Neural cell (in vitro differentiated cells): ENCODE data around the gene LCP2. TPM values are rescaled to one million over a fixed set of nuclear protein-coding genes. Genes with fewer than 3 reads are reported as not detected.

ENCODE experiments used
- H2AFZ ChIP-seq: fragments of 200-600, 300-800 bp; sonication (generic), shearing (Covaris generic); 2 replicates; pipeline ENCODE4 v1.6.0; 2014; ENCODE audit warnings: low read depth, mild to moderate bottlenecking, antibody characterized with exemption, low read length, moderate library complexity
- H3F3A ChIP-seq: fragments of 200-600 bp; shearing (Covaris generic); 2 replicates; pipeline ENCODE4 v1.6.1; 2016; ENCODE audit warnings: mild to moderate bottlenecking, moderate library complexity, mixed read lengths, antibody characterized with exemption, low read length; ENCODE audit not compliant: insufficient read depth, poor library complexity, severe bottlenecking
- H3K27ac ChIP-seq: fragments of 200-600, 300-800 bp; sonication (generic), shearing (Covaris generic); 2 replicates; pipeline ENCODE4 v1.5.1; 2014; ENCODE audit warnings: mild to moderate bottlenecking, low read length, moderate library complexity
- H3K27me3 ChIP-seq: fragments of 300-800, 200-600 bp; sonication (generic), shearing (Covaris generic); 2 replicates; pipeline ENCODE4 v1.6.0; 2014; ENCODE audit warnings: mild to moderate bottlenecking, low read depth, low read length, moderate library complexity; ENCODE audit not compliant: insufficient read depth
- H3K36me3 ChIP-seq: fragments of 300-800, 200-600 bp; sonication (generic), shearing (Covaris generic); 2 replicates; pipeline ENCODE4 v1.5.1; 2014; ENCODE audit warnings: mild to moderate bottlenecking, antibody characterized with exemption, low read length, moderate library complexity; ENCODE audit not compliant: insufficient read depth
- H3K4me2 ChIP-seq: fragments of 300-800, 200-600 bp; sonication (generic), shearing (Covaris generic); 2 replicates; pipeline ENCODE4 v1.6.0; 2014; ENCODE audit warnings: mild to moderate bottlenecking, low read length
- H3K4me3 ChIP-seq: fragments of 300-800, 200-600 bp; sonication (generic), shearing (Covaris generic); 2 replicates; pipeline ENCODE4 v1.5.1; 2014; ENCODE audit warnings: mild to moderate bottlenecking, low read length, moderate library complexity
- H3K79me2 ChIP-seq: fragments of 200-600 bp; shearing (Covaris generic); replicated peaks from 2 replicates; pipeline ENCODE4 v1.6.0; 2014; ENCODE audit warnings: mild to moderate bottlenecking, low read length, moderate library complexity; ENCODE audit not compliant: insufficient read depth
- H3K9ac ChIP-seq: fragments of 300-800, 200-600 bp; sonication (generic), shearing (Covaris generic); 2 replicates; pipeline ENCODE4 v1.6.1; 2016; ENCODE audit warnings: mild to moderate bottlenecking, low read length, mixed read lengths
- H3K9me2 ChIP-seq: fragments of 200-600 bp; shearing (Covaris generic); 2 replicates; pipeline ENCODE4 v1.6.1; 2016; ENCODE audit warnings: mild to moderate bottlenecking, low read length, mixed read lengths; ENCODE audit not compliant: insufficient read depth
- H3K9me3 ChIP-seq: fragments of 200-600, 300-800 bp; sonication (generic), shearing (Covaris generic); 2 replicates; pipeline ENCODE4 v1.6.1; 2016; ENCODE audit warnings: mild to moderate bottlenecking, mixed run types, low read length, moderate library complexity, mixed read lengths
- H4K20me1 ChIP-seq: fragments of 200-600 bp; shearing (Covaris generic); 2 replicates; pipeline ENCODE4 v1.6.1; 2016; ENCODE audit warnings: mild to moderate bottlenecking, mixed run types; ENCODE audit not compliant: insufficient read depth
- CTCF ChIP-seq: fragments of 450-650 bp; IDR thresholded peaks from 2 replicates; pipeline ENCODE4 v1.5.1; 2014; ENCODE audit warnings: antibody characterized with exemption, mild to moderate bottlenecking, moderate library complexity; ENCODE audit not compliant: poor library complexity, severe bottlenecking
- EP300 ChIP-seq: fragments of 450-650 bp; conservative IDR thresholded peaks from 2 replicates; pipeline ENCODE4 v1.6.1; 2014; ENCODE audit warnings: antibody characterized with exemption, mild to moderate bottlenecking, moderate library complexity; ENCODE audit not compliant: poor library complexity, severe bottlenecking
- EZH2 ChIP-seq: fragments of 200-600, 300-800 bp; shearing (Covaris generic), sonication (generic); IDR thresholded peaks from 2 replicates; pipeline ENCODE4 v1.6.1; 2014; ENCODE audit warnings: antibody characterized with exemption, low read length, borderline replicate concordance, mild to moderate bottlenecking; ENCODE audit not compliant: insufficient read depth, poor library complexity, severe bottlenecking
- MXI1 ChIP-seq: fragments of 450-650 bp; conservative IDR thresholded peaks from 2 replicates; pipeline ENCODE4 v1.6.1; 2014; ENCODE audit warnings: antibody characterized with exemption, mild to moderate bottlenecking; ENCODE audit not compliant: poor library complexity, severe bottlenecking
- POLR2AphosphoS5 ChIP-seq: IDR thresholded peaks from 2 replicates; pipeline ENCODE4 v1.6.1; 2012
- RAD21 ChIP-seq: fragments of 450-650 bp; conservative IDR thresholded peaks from 2 replicates; pipeline ENCODE4 v1.6.1; 2014; ENCODE audit warnings: antibody characterized with exemption, mild to moderate bottlenecking, moderate library complexity
- REST ChIP-seq: IDR thresholded peaks from 2 replicates; pipeline ENCODE4 v1.6.1; 2012; ENCODE audit warnings: borderline replicate concordance
- SMC3 ChIP-seq: fragments of 450-650 bp; conservative IDR thresholded peaks from 2 replicates; pipeline ENCODE4 v1.6.1; 2014; ENCODE audit warnings: antibody characterized with exemption, mild to moderate bottlenecking, moderate library complexity; ENCODE audit not compliant: poor library complexity
- TAF1 ChIP-seq: IDR thresholded peaks from 2 replicates; pipeline ENCODE4 v1.6.1; 2012; ENCODE audit warnings: low read depth
- polyA plus RNA-seq: library from polyadenylated mRNA; depleted of rRNA; stranded (reverse); fragments of >200 nt; gene quantifications from 2 replicates; pipeline ENCODE4 v1.2.3, GENCODE V29; 2014

The LCP2 gene
- polyA plus RNA-seq, 1 donor from 2014 or later = not detected

- H3K4me2 ChIP-seq = no peak overlapping the region
- no peaks in the 10 kb centered on the region for H3K27me3 ChIP-seq
- no peaks in the 10 kb centered on the region for H3K79me2 ChIP-seq
- TF ChIP-seq CTCF (no peak), MXI1 (no peak), EP300 (no peak), EZH2 (no peak), TAF1 (no peak), POLR2AphosphoS5 (no peak), REST (no peak), SMC3 (no peak), RAD21 (no peak)
- H3K36me3 ChIP-seq = no peaks in the 10 kb centered on the region
- no peaks in the 10 kb centered on the region for H3F3A ChIP-seq
- H3K27ac ChIP-seq = no peak overlapping the region
- no peaks in the 10 kb centered on the region for H3K9me3 ChIP-seq
- H3K9me2 ChIP-seq = no peaks in the 10 kb centered on the region
- H4K20me1 ChIP-seq = no peaks in the 10 kb centered on the region
- no peak overlapping the region for H2AFZ ChIP-seq
- no peak overlapping the region for H3K4me3 ChIP-seq
- H3K9ac ChIP-seq = no peak overlapping the region
Measured at GRCh38 chr5:170336065-170336464, 38.5 kb upstream of the LCP2 start.

- H3K9ac ChIP-seq = no peak overlapping the region
- no peak for TF ChIP-seq REST
- TF ChIP-seq EP300 = no peak
- TF ChIP-seq SMC3 = no peak
- no peak for TF ChIP-seq POLR2AphosphoS5
- TF ChIP-seq RAD21 = no peak
- TF ChIP-seq TAF1 = no peak
- no peak for TF ChIP-seq MXI1
- no peak for TF ChIP-seq EZH2
- TF ChIP-seq CTCF = no peak
Measured at GRCh38 chr5:170334626-170335025, 37.0 kb upstream of the LCP2 start.

More at GRCh38 chr5:170334626-170335025, 37.0 kb upstream of the LCP2 start:
- Histone ChIP-seq H3K4me2 (no peak overlapping the region), H3K27me3 (no peaks in the 10 kb centered on the region), H3K79me2 (no peaks in the 10 kb centered on the region), H3K36me3 (no peaks in the 10 kb centered on the region), H3K27ac (no peak overlapping the region), H2AFZ (no peak overlapping the region), H3F3A (no peaks in the 10 kb centered on the region), H3K4me3 (no peak overlapping the region), H3K9me2 (no peaks in the 10 kb centered on the region), H3K9me3 (no peaks in the 10 kb centered on the region), H4K20me1 (no peaks in the 10 kb centered on the region)
